A549 (cell line): Measurements from ENCODE around the gene KLK7. TPM values are rescaled to one million over a fixed set of nuclear protein-coding genes. Genes with fewer than 3 reads are reported as not detected.

Experiments
- ATAC-seq, 2 experiments: fragments of 200-7000 bp in 1 of 2; fragments of >200 bp in 1 of 2; cut with Nextera tagmentation in 1 of 2; cut with Tn5 transposase in 1 of 2; 3 replicates each; pipeline versions ENCODE4 v1.8.0 to v1.9.1; 2018 to 2020; ENCODE audit warnings: mild to moderate bottlenecking in 1 of 2, moderate library complexity in 1 of 2
- CTCF ChIA-PET: fragments of 300-600 bp; sonication (Branson Sonifier 250); formaldehyde crosslinking; extraction: SDS; loops from one replicate; lab custom pipeline; 2021; ENCODE audit warnings: antibody characterized with exemption, inconsistent platforms; lab: Yijun Ruan, JAX
- POLR2A ChIA-PET: fragments of 350-600 bp; formaldehyde crosslinking; extraction: SDS; loops from one replicate; lab custom pipeline; 2021; ENCODE audit warnings: antibody characterized with exemption, inconsistent platforms; lab: Yijun Ruan, JAX
- DNase-seq, 2 experiments: peaks; one replicate each; pipeline versions ENCODE4 v3.0.0 to v3.0.0-alpha.2; 2011 to 2016; ENCODE audit warnings: low read depth in 1 of 2, low spot score in 1 of 2
- FAIRE-seq: peaks from 2 replicates; lab custom pipeline; 2011; peaks lifted over from hg19 to GRCh38; lab: Jason Lieb, UNC
- H3K27ac ChIP-seq, 2 experiments: fragments of >200 bp; sonication (Bioruptor Twin); formaldehyde crosslinking; 3 replicates each; pipeline ENCODE4 v1.5.1; 2016 to 2017
- H3K4me1 ChIP-seq: fragments of >200 bp; sonication (Bioruptor Twin); formaldehyde crosslinking; 3 replicates; pipeline ENCODE4 v1.6.1; 2016
- H3K4me2 ChIP-seq: fragments of >200 bp; sonication (Bioruptor Twin); formaldehyde crosslinking; 3 replicates; pipeline ENCODE4 v1.6.1; 2016
- H3K4me3 ChIP-seq: fragments of >200 bp; sonication (Bioruptor Twin); formaldehyde crosslinking; 3 replicates; pipeline ENCODE4 v1.5.1; 2016
- H3K9me3 ChIP-seq: fragments of >200 bp; sonication (Bioruptor Twin); formaldehyde crosslinking; 3 replicates; pipeline ENCODE4 v1.6.1; 2016
- BHLHE40 ChIP-seq: IDR thresholded peaks from 2 replicates; pipeline ENCODE4 v1.6.1; 2012; ENCODE audit warnings: low read depth, low read length, inconsistent platforms
- CBX2 ChIP-seq: fragments of 200-600 bp; sonication (generic); IDR thresholded peaks from 2 replicates; pipeline ENCODE4 v1.6.1; 2016; ENCODE audit warnings: low read depth, mild to moderate bottlenecking, borderline replicate concordance
- CEBPB ChIP-seq, 2 experiments: fragments of >200 bp in 1 of 2; sonication (Bioruptor Twin) in 1 of 2; formaldehyde crosslinking in 1 of 2; IDR thresholded peaks; 2 replicates each; pipeline ENCODE4 v1.6.1; 2012 to 2016
- CHD4 ChIP-seq: fragments of 200-600 bp; sonication (generic); IDR thresholded peaks from 2 replicates; pipeline ENCODE4 v1.6.1; 2016; ENCODE audit warnings: antibody characterized with exemption, mild to moderate bottlenecking, borderline replicate concordance
- FOSB ChIP-seq: fragments of 250-450 bp; sonication (Bioruptor Pico); IDR thresholded peaks from 2 replicates; pipeline ENCODE4 v1.5.0; 2020; ENCODE audit warnings: mild to moderate bottlenecking, moderate library complexity
- FOSL2 ChIP-seq, 2 experiments: fragments of 450-650 bp in 1 of 2; fragments of >200 bp in 1 of 2; sonication (Bioruptor Twin) in 1 of 2; formaldehyde crosslinking; IDR thresholded peaks; 2 replicates each; pipeline versions ENCODE4 v1.5.0 to v1.6.1; 2016 to 2020; ENCODE audit warnings: mild to moderate bottlenecking in 1 of 2, moderate library complexity in 1 of 2
- FOXS1 ChIP-seq: fragments of 250-450 bp; sonication (Bioruptor Pico); IDR thresholded peaks from 2 replicates; pipeline ENCODE4 v1.5.0; 2020; ENCODE audit warnings: mild to moderate bottlenecking, moderate library complexity
- HDAC2 ChIP-seq: fragments of 200-600 bp; sonication (generic); IDR thresholded peaks from 2 replicates; pipeline ENCODE4 v1.6.1; 2016
- HEYL ChIP-seq: fragments of 250-450 bp; sonication (Bioruptor Pico); IDR thresholded peaks from 2 replicates; pipeline ENCODE4 v1.8.0; 2021; ENCODE audit warnings: mild to moderate bottlenecking, moderate library complexity
- KDM1A ChIP-seq: fragments of 200-600 bp; sonication (generic); IDR thresholded peaks from 2 replicates; pipeline ENCODE4 v1.6.1; 2016; ENCODE audit warnings: low read depth, mild to moderate bottlenecking
- NFE2L2 ChIP-seq: fragments of 150-350 bp; conservative IDR thresholded peaks from 2 replicates; pipeline ENCODE4 v1.6.1; 2014; ENCODE audit warnings: low read length
- POLR2AphosphoS2 ChIP-seq: conservative IDR thresholded peaks from 2 replicates; pipeline ENCODE4 v1.6.1; 2012; ENCODE audit warnings: low read length, improper control_type of control experiment, inconsistent platforms
- RNF2 ChIP-seq: fragments of 200-600 bp; sonication (generic); IDR thresholded peaks from 2 replicates; pipeline ENCODE4 v1.6.1; 2016; ENCODE audit warnings: low read depth, mild to moderate bottlenecking, antibody characterized with exemption, moderate library complexity, borderline replicate concordance
- SMC3 ChIP-seq: fragments of >200 bp; sonication (Bioruptor Twin); formaldehyde crosslinking; IDR thresholded peaks from 3 replicates; pipeline ENCODE4 v1.6.1; 2018; ENCODE audit warnings: inconsistent platforms
- TFCP2L1 ChIP-seq: fragments of 250-450 bp; sonication (Bioruptor Pico); IDR thresholded peaks from 2 replicates; pipeline ENCODE4 v1.5.0; 2021; ENCODE audit warnings: mild to moderate bottlenecking
- ZC3H11A ChIP-seq: fragments of 450-650 bp; IDR thresholded peaks from 2 replicates; pipeline ENCODE4 v1.6.1; 2014; ENCODE audit warnings: antibody characterized with exemption, mild to moderate bottlenecking
- ZNF302 ChIP-seq: fragments of 250-450 bp; sonication (Bioruptor Pico); IDR thresholded peaks from 2 replicates; pipeline ENCODE4 v1.9.0; 2021; ENCODE audit warnings: inconsistent platforms, mild to moderate bottlenecking, moderate library complexity
- WGBS: methylation state at CpG from one replicate; pipeline ENCODE4 v1.1.6; 2017; ENCODE audit errors: missing lambda C conversion rate; 5-methylcytosine and 5-hydroxymethylcytosine counted together
- polyA plus RNA-seq, 4 experiments: library from polyadenylated mRNA; depleted of rRNA in 3 of 4; stranded (reverse); fragments of >200 nt; fragmentation: RNase III in 1 of 4; extraction: RNeasy Plus Mini Kit Qiagen cat#74134 plus additional on column Dnase treatment in 1 of 4; gene quantifications; 2 replicates in 3 of 4; 3 replicates in 1 of 4; pipeline ENCODE4 v1.2.3, GENCODE V29; 2011 to 2017
- TF ChIP-seq, protein P1 (sequence below): fragments of >200 bp; sonication (Bioruptor Twin); formaldehyde crosslinking; IDR thresholded peaks from 2 replicates; pipeline ENCODE4 v1.6.1; 2016
- TF ChIP-seq, protein P2 (sequence below): fragments of 250-450 bp; sonication (Bioruptor Pico); IDR thresholded peaks from 2 replicates; pipeline ENCODE4 v1.5.0; 2021; ENCODE audit warnings: mild to moderate bottlenecking, moderate library complexity, borderline replicate concordance
- TF ChIP-seq, protein P3 (sequence below): fragments of >200 bp; sonication (Bioruptor Twin); formaldehyde crosslinking; IDR thresholded peaks from 3 replicates; pipeline ENCODE4 v1.5.1; 2016
- TF ChIP-seq, protein P4 (sequence below): fragments of 200-600 bp; sonication (generic); IDR thresholded peaks from 2 replicates; pipeline ENCODE4 v1.6.1; 2016; ENCODE audit warnings: antibody characterized with exemption, mild to moderate bottlenecking, moderate library complexity

Gene KLK7
- polyA plus RNA-seq, 2 of the 4 experiments (the other 2 are of a cell fraction): not detected

DNA sequence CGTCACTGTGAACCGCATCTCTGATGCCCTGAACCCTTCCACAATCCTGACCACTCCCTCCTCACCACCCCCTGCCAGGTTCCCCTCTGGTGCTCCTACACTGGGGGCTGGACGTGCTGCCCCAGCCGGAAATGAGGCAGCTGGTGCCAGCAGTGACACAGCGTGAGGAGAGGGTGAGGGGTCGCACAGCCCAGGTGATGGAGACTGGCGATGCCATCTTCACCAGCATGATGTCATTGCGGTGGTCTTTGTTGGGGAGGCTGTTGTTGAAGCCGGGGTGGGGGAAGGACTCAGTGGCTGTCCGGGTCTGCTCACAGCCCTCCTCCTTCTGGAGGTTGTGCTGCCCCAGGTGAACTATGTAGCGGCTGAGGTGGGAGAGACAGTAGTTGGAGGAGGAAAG lies 40.2 kb upstream of the KLK7 start:
- TF ChIP-seq FOXS1 (CRISPR knock-in tag): no peak
- TF ChIP-seq, protein P1, sequence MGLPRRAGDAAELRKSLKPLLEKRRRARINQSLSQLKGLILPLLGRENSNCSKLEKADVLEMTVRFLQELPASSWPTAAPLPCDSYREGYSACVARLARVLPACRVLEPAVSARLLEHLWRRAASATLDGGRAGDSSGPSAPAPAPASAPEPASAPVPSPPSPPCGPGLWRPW: no peak
- TF ChIP-seq, protein P2, sequence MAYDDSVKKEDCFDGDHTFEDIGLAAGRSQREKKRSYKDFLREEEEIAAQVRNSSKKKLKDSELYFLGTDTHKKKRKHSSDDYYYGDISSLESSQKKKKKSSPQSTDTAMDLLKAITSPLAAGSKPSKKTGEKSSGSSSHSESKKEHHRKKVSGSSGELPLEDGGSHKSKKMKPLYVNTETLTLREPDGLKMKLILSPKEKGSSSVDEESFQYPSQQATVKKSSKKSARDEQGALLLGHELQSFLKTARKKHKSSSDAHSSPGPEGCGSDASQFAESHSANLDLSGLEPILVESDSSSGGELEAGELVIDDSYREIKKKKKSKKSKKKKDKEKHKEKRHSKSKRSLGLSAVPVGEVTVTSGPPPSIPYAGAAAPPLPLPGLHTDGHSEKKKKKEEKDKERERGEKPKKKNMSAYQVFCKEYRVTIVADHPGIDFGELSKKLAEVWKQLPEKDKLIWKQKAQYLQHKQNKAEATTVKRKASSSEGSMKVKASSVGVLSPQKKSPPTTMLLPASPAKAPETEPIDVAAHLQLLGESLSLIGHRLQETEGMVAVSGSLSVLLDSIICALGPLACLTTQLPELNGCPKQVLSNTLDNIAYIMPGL (CRISPR knock-in tag): no peak
- TF ChIP-seq KDM1A: no peak
- no peak for TF ChIP-seq ZNF302
- TF ChIP-seq RNF2: no peak
- TF ChIP-seq NFE2L2: no peak
- no peak for TF ChIP-seq BHLHE40
- no peak for TF ChIP-seq SMC3
- TF ChIP-seq HDAC2: no peak
- TF ChIP-seq CEBPB (IDR thresholded peaks at IDR 0.05): no peak
- no peak for TF ChIP-seq HEYL
- TF ChIP-seq, protein P3, sequence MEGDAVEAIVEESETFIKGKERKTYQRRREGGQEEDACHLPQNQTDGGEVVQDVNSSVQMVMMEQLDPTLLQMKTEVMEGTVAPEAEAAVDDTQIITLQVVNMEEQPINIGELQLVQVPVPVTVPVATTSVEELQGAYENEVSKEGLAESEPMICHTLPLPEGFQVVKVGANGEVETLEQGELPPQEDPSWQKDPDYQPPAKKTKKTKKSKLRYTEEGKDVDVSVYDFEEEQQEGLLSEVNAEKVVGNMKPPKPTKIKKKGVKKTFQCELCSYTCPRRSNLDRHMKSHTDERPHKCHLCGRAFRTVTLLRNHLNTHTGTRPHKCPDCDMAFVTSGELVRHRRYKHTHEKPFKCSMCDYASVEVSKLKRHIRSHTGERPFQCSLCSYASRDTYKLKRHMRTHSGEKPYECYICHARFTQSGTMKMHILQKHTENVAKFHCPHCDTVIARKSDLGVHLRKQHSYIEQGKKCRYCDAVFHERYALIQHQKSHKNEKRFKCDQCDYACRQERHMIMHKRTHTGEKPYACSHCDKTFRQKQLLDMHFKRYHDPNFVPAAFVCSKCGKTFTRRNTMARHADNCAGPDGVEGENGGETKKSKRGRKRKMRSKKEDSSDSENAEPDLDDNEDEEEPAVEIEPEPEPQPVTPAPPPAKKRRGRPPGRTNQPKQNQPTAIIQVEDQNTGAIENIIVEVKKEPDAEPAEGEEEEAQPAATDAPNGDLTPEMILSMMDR: no peak
- no peaks in the 10 kb centered on the region for H3K9me3 ChIP-seq
- 32% methylated on average over 11 of the region's 11 CpGs for WGBS
- FAIRE-seq: no peak
- no peak overlapping the region for H3K4me2 ChIP-seq
- POLR2A ChIA-PET: no interaction called here
- ATAC-seq: no peak
- CTCF ChIA-PET: interaction anchor here (0.7 to 8.8 kb wide), 5 partner anchors 10 to 145 kb away, joined by 3 to 147 read pairs (median 4); partner anchors contain the start of gene KLK12
- H3K4me3 ChIP-seq: no peak overlapping the region
- no peak for DNase-seq
- H3K27ac ChIP-seq: no peak overlapping the region
- H3K4me1 ChIP-seq: peaks cover 7% of the 10 kb centered on the region

DNA sequence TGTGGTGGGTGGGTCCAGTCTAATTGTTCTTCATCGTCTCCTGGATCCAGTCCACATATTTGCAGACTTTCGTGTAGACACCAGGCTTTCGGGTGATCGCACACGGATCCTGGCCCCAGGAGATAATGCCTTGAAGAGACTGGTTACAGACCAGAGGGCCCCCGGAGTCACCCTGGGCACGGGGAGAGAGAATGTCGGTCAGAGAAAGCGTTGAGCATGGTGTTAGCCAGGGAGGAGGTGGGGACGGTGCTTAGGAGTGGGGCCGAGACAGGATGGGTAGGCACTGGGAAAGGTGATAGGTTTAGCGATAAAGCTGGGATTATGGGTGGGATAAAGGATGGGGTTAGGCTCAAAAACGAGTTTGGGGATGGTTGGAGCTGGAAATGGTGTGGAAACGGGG lies 38.8 kb upstream of the KLK7 start:
- CTCF ChIA-PET: interaction anchor here (0.6 to 8.8 kb wide), 9 partner anchors 11 to 93 kb away, joined by 3 to 147 read pairs (median 6); partner anchors contain the start of gene KLK12
- Histone ChIP-seq H3K27ac (no peak overlapping the region), H3K9me3 (no peaks in the 10 kb centered on the region), H3K4me3 (no peak overlapping the region), H3K4me1 (peaks cover 22% of the 10 kb centered on the region), H3K4me2 (no peak overlapping the region)
- POLR2A ChIA-PET: no interaction called here
- FAIRE-seq (no peak), DNase-seq (no peak), ATAC-seq (no peak)
- WGBS: 28% methylated on average over 14 of the region's 14 CpGs
- TF ChIP-seq NFE2L2 (no peak), ZC3H11A (no peak), POLR2AphosphoS2 (no peak), FOSB (no peak), TFCP2L1 (no peak)

DNA sequence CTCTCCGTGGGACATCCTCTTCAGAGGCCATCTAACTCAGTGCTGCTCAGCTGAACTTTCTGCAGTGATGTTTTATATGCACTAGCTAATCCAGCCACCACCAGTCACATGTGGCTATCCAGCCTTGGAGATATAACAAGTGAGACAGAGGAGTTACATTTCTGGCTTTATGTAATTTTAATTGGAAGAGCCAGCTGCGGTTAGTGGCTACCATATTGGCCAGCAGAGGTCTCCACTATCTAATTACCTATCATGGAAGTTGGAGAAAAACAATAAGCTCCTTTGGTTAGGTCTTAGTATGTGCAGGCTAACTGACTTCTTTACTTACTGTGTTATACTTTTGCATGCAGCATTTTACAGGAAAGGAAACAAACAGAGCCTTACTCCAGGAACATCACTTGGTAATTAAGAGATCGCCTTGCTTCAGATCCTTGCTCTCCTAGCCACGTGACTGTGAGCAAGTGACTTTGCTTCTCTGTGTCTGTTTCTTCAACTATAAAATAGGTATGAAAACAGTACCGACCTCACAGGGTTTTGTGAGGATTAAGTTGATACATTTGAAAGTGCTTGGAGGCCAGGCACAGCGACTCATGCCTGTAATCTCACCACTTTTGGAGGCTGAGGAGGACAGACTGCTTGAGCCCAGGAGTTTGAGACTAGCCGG lies 37.4 kb upstream of the KLK7 start:
- CTCF ChIA-PET: interaction anchor here (0.7 to 8.8 kb wide), 59 partner anchors 8 to 673 kb away, joined by 3 to 147 read pairs (median 4); partner anchors contain the start of genes KLK12 and KLK13
- Histone ChIP-seq H3K4me1 (peaks cover 23% of the 10 kb centered on the region), H3K4me2 (peak overlapping the region; percentile 21), H3K9me3 (no peaks in the 10 kb centered on the region), H3K27ac (no peak overlapping the region), H3K4me3 (no peak overlapping the region)
- FAIRE-seq: peak; percentile 65
- POLR2A ChIA-PET: interaction anchor here (0.7 kb wide), 1 partner anchor 75 kb away, joined by 3 read pairs; no protein-coding TSS in a partner anchor
- WGBS: 22% methylated on average over 7 of the region's 7 CpGs
- peak; percentile 64 to 70 for DNase-seq
- ATAC-seq: peak; percentile 26 to 49; a peak in 5 of 6 replicates
- TF ChIP-seq KDM1A: no peak
- TF ChIP-seq CBX2: no peak
- no peak for TF ChIP-seq RNF2
- no peak for TF ChIP-seq ZNF302
- no peak for TF ChIP-seq CHD4
- no peak for TF ChIP-seq FOXS1 (CRISPR knock-in tag)
- TF ChIP-seq FOSL2 (IDR thresholded peaks at IDR 0.05): no peak
- no peak for TF ChIP-seq FOSL2 (CRISPR knock-in tag; IDR thresholded peaks at IDR 0.05)
- TF ChIP-seq, protein P3: peak; percentile 95
- TF ChIP-seq, protein P4, sequence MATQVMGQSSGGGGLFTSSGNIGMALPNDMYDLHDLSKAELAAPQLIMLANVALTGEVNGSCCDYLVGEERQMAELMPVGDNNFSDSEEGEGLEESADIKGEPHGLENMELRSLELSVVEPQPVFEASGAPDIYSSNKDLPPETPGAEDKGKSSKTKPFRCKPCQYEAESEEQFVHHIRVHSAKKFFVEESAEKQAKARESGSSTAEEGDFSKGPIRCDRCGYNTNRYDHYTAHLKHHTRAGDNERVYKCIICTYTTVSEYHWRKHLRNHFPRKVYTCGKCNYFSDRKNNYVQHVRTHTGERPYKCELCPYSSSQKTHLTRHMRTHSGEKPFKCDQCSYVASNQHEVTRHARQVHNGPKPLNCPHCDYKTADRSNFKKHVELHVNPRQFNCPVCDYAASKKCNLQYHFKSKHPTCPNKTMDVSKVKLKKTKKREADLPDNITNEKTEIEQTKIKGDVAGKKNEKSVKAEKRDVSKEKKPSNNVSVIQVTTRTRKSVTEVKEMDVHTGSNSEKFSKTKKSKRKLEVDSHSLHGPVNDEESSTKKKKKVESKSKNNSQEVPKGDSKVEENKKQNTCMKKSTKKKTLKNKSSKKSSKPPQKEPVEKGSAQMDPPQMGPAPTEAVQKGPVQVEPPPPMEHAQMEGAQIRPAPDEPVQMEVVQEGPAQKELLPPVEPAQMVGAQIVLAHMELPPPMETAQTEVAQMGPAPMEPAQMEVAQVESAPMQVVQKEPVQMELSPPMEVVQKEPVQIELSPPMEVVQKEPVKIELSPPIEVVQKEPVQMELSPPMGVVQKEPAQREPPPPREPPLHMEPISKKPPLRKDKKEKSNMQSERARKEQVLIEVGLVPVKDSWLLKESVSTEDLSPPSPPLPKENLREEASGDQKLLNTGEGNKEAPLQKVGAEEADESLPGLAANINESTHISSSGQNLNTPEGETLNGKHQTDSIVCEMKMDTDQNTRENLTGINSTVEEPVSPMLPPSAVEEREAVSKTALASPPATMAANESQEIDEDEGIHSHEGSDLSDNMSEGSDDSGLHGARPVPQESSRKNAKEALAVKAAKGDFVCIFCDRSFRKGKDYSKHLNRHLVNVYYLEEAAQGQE: no peak
